HL-60 (cell line): ENCODE data around the gene TMPRSS2.

Source experiments
- CTCF ChIP-seq: IDR thresholded peaks from one replicate; pipeline ENCODE4 v1.5.1; 2011; ENCODE audit warnings: low read length, control low read depth, inconsistent platforms; ENCODE audit not compliant: insufficient read depth
- POLR2AphosphoS5 ChIP-seq: IDR thresholded peaks from 2 replicates; pipeline ENCODE4 v1.6.1; 2012; ENCODE audit warnings: low read depth

GRCh38 chr21:41433566-41433965 is 74.4 kb downstream of the TMPRSS2 start:
- no peak for TF ChIP-seq CTCF
- no peak for TF ChIP-seq POLR2AphosphoS5
